Tibial artery (tissue), 4 donors: ENCODE measurements around the gene KLF17.
"Not testable (repeated sequence)": the region's sequence is repeated elsewhere in the genome, so short reads cannot be mapped to it uniquely, and the experiment has no call there.

Source experiments
- DNase-seq, 2 donors: peaks; one replicate each; pipeline ENCODE4 v3.0.0-alpha.2; 2019
- H3K27ac ChIP-seq, 2 donors: fragments of 200-600 bp; sonication (generic) in 1 of 2; 1 replicate in 1 of 2; 2 replicates in 1 of 2; pipeline ENCODE4 v1.5.1; 2018 to 2019; ENCODE audit warnings: mild to moderate bottlenecking in 1 of 2
- H3K27me3 ChIP-seq, 2 donors: fragments of 200-600 bp; sonication (generic) in 1 of 2; one replicate each; pipeline versions ENCODE4 v1.5.1 to v1.6.0; 2016 to 2019
- H3K36me3 ChIP-seq, 3 donors: fragments of 200-600 bp; sonication (generic) in 2 of 3; one replicate each; pipeline ENCODE4 v1.5.1; 2016 to 2019; ENCODE audit warnings: mild to moderate bottlenecking in 2 of 3
- H3K4me1 ChIP-seq, 4 donors: fragments of 200-600 bp; sonication (generic) in 2 of 4; 1 replicate in 3 of 4; 2 replicates in 1 of 4; pipeline ENCODE4 v1.5.1; 2016 to 2019
- H3K4me3 ChIP-seq, 2 donors: fragments of 200-600 bp; sonication (generic) in 1 of 2; 1 replicate in 1 of 2; 2 replicates in 1 of 2; pipeline ENCODE4 v1.5.1; 2018 to 2019; ENCODE audit warnings: mild to moderate bottlenecking in 2 of 2
- H3K9me3 ChIP-seq, 3 donors: fragments of 200-600 bp; sonication (generic) in 1 of 3; one replicate each; pipeline ENCODE4 v1.5.1; 2016 to 2019
- intact Hi-C: fragments of 100-400 bp; cut with DNase I; formaldehyde crosslinking; loops from one replicate; pipeline ENCODE4 v1.15.0; 2023; ENCODE audit warnings: low total_unique reads
- TF ChIP-seq, protein P1 (sequence below), 2 experiments: fragments of 200-600 bp in 1 of 2; fragments of 450-650 bp in 1 of 2; IDR thresholded peaks; one replicate each; pipeline ENCODE4 v1.5.1; 2017 to 2019; ENCODE audit warnings: antibody characterized with exemption in 2 of 2, mild to moderate bottlenecking in 1 of 2, moderate library complexity in 1 of 2

Gene KLF17

DNA sequence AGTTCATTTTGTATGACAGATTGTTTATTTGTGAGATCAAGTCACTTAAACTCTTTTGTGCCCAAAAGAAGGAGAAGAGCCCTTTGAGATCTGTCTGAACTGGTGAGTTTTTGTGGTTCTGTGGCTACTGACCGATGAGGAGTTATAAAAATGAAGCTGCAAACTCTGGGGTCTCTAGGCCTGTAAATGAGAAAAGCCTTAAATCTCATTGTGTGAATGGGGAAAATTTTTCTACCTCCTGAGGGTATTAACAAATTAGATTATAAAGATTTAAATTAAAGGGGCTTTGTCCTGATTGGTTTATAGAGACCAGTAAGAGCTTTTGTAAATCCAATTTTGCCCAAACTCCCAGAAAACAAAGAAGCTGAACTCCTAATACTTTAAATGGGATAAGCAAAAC lies 9.7 kb upstream of the KLF17 start:
- H3K27ac ChIP-seq = no peak overlapping the region
- no peak overlapping the region for H3K4me3 ChIP-seq
- no peaks in the 10 kb centered on the region for H3K4me1 ChIP-seq
- intact Hi-C loops = no loop called here
- no peaks in the 10 kb centered on the region for H3K27me3 ChIP-seq
- H3K9me3 ChIP-seq = no peaks in the 10 kb centered on the region
- no peak for DNase-seq
- TF ChIP-seq, protein P1, sequence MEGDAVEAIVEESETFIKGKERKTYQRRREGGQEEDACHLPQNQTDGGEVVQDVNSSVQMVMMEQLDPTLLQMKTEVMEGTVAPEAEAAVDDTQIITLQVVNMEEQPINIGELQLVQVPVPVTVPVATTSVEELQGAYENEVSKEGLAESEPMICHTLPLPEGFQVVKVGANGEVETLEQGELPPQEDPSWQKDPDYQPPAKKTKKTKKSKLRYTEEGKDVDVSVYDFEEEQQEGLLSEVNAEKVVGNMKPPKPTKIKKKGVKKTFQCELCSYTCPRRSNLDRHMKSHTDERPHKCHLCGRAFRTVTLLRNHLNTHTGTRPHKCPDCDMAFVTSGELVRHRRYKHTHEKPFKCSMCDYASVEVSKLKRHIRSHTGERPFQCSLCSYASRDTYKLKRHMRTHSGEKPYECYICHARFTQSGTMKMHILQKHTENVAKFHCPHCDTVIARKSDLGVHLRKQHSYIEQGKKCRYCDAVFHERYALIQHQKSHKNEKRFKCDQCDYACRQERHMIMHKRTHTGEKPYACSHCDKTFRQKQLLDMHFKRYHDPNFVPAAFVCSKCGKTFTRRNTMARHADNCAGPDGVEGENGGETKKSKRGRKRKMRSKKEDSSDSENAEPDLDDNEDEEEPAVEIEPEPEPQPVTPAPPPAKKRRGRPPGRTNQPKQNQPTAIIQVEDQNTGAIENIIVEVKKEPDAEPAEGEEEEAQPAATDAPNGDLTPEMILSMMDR (IDR thresholded peaks at IDR 0.05) = no peak
- H3K36me3 ChIP-seq = no peaks in the 10 kb centered on the region

DNA sequence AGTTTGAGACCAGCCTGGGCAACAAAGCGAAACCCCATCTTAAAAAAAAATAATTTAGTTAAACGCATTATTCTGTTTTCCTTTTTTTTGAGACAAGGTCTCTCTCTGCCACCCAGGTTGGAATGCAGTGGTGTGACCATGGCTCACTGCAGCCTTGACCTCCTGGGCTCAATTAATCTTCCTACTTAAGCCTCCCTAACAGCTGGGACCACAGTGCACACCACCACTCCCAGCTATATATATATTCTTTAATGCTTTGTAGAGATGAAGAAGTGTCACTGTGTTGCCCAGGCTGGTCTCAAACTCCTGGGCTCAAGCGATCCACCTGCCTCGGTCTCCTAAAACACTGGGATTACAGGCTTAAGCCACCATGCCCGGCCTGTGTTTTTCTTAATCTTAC lies 7.7 kb upstream of the KLF17 start:
- Histone ChIP-seq H3K4me1 (no peaks in the 10 kb centered on the region), H3K27ac (no peak overlapping the region), H3K4me3 (no peak overlapping the region), H3K36me3 (no peaks in the 10 kb centered on the region), H3K27me3 (no peaks in the 10 kb centered on the region), H3K9me3 (no peaks in the 10 kb centered on the region)
- no peak for DNase-seq
- TF ChIP-seq, protein P1 (IDR thresholded peaks at IDR 0.05) = no peak
- intact Hi-C loops = no loop called here

DNA sequence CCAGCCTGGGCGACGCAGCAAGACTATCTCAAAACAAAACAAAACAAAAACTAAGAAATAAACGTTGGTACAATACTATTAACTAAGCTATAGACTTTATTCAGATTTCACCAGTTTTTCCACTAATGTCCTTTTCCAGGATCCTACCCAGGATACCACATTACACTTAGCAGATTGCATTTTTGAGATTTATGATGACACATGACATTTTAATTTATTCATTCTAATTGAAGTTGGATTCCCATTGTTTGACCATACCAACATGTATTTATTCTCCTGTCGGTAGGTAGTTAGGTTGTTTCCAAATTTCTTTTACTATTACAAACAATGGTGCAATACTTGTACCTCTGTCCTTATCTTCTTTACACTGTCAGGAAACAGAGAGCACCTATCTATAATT lies 6.8 kb upstream of the KLF17 start:
- H3K4me3 ChIP-seq = no peak overlapping the region
- no peak for DNase-seq
- TF ChIP-seq, protein P1 (IDR thresholded peaks at IDR 0.05) = no peak
- no peaks in the 10 kb centered on the region for H3K9me3 ChIP-seq
- H3K27ac ChIP-seq = no peak overlapping the region
- intact Hi-C loops = no loop called here
- no peaks in the 10 kb centered on the region for H3K36me3 ChIP-seq
- no peaks in the 10 kb centered on the region for H3K27me3 ChIP-seq
- no peaks in the 10 kb centered on the region for H3K4me1 ChIP-seq

DNA sequence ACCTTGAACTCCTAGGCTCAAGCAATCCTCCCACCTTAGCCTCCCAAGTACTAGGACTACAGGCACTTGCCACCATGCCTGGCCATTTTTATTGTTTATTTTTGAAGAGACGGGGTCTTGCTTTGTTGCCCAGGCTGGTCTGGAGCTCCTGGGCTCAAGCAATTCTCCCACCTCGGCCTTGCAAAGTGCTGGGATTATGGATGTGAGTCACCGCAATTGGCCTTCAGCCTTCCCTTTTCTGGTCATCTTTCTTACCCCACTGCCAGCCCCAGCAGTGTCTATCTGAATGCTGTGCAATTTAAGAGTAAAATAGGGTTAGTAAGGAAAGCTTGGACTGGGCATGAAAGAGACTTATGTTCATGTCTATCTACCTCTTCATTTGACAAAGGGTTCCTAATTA lies 6.1 kb upstream of the KLF17 start:
- Histone ChIP-seq H3K27ac (no peak overlapping the region), H3K27me3 (no peaks in the 10 kb centered on the region), H3K4me3 (no peak overlapping the region), H3K4me1 (no peaks in the 10 kb centered on the region), H3K9me3 (no peaks in the 10 kb centered on the region), H3K36me3 (no peaks in the 10 kb centered on the region)
- DNase-seq = no peak
- TF ChIP-seq, protein P1 (IDR thresholded peaks at IDR 0.05) = no peak
- intact Hi-C loops = no loop called here

DNA sequence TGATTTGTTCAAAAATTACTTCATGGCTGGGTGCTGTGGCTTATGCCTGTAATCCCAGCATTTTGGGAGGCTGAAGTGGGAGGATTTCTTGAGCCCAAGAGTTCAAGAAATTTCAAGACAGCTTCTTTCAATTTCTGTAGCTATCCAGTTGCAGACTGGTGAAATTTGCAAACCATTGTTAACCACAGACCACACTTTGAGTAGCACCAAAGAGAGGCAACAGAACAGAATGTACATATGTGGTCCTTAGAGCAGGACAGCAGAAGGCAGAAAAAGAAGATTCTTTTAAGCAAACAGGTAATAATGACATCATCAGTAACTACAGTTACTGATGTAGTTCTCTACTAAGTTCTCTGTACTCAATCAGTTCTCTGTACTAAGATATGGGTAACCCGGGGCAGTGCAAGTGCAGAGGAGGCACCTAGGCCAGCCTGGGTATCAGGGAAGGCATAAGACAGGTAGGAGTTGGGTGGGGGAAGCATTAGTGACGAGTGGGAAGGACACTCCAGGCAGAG lies 5.5 kb upstream of the KLF17 start:
- no peaks in the 10 kb centered on the region for H3K36me3 ChIP-seq
- TF ChIP-seq, protein P1 (IDR thresholded peaks at IDR 0.05) = no peak
- H3K9me3 ChIP-seq = no peaks in the 10 kb centered on the region
- intact Hi-C loops = no loop called here
- H3K4me3 ChIP-seq = no peak overlapping the region
- no peak overlapping the region for H3K27ac ChIP-seq
- DNase-seq = no peak
- H3K27me3 ChIP-seq = no peaks in the 10 kb centered on the region
- H3K4me1 ChIP-seq = no peaks in the 10 kb centered on the region

DNA sequence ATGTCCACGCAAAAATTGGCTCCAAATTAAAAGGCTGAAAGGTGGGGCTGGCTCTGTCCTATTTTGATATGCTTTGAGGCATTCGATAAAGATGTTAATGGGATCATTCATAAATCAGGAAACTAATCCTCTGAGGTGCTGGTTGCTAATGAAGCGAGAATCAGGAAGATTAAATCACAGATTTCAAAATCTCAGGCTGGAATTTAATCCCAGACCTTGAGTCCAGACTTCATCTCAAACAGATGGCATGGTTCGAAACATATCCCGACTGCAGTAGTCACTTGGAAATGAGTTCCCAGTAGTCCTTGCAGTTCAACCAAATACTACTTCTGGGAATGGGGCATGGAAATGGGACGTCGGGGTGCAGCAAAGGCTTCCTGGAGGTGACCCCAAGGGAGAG lies 4.5 kb upstream of the KLF17 start:
- Histone ChIP-seq H3K36me3 (no peaks in the 10 kb centered on the region), H3K4me3 (no peak overlapping the region), H3K4me1 (no peaks in the 10 kb centered on the region), H3K27ac (no peak overlapping the region), H3K9me3 (no peaks in the 10 kb centered on the region), H3K27me3 (peaks cover 0 to 7% of the 10 kb centered on the region in 2 donors)
- DNase-seq = no peak
- intact Hi-C loops = no loop called here
- TF ChIP-seq, protein P1 (IDR thresholded peaks at IDR 0.05) = no peak

DNA sequence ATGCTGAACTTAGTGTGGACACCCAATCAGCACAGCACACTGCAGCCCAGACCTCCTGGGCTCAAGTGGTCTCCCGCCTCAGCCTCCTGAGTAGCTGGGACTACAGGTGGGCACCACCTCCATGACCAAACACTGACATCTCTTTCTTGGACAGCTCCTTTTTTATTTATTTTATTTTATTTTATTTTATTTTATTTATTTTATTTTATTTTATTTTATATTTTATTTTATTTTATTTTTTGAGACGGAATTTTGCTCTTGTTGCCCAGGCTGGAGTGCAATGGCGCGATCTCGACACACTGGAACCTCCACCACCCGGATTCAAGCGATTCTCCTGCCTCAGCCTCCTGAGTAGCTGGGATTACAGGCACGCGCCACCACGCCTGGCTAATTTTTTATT lies 1.3 kb upstream of the KLF17 start:
- H3K4me1 ChIP-seq = not testable (repeated sequence)

More for the DNA sequence above, 1.3 kb upstream of the KLF17 start:
- H3K9me3 ChIP-seq, DNase-seq, H3K36me3 ChIP-seq, H3K27ac ChIP-seq, H3K4me3 ChIP-seq, H3K27me3 ChIP-seq, intact Hi-C loops: not testable (repeated sequence)
